ENCODE data around the gene GABARAP.

Gene GABARAP

DNA sequence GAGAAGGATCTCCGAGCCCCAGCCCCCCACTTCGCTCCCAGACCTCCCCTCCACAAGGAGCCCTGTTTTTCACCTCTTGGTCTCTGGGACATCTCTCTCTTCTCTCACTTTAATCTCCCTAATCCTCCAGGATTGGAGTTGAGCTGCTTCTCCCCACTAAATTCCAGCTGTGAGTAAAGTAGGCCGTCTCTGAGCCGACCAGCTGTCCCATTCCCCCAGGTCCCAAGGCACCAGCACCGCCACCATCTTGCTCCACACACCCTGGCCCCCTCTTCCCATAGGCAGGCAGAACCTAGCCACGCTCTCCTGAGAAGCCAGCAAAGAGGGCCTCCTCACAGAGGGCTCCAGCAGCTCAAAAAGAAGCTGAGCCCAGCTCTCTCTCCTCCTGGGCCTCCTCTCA is 23.5 kb downstream of the GABARAP start:
- Mint-ChIP-seq H3K4me3 (peak overlapping the region; percentile 94), H3K4me1 (peaks cover 75% of the 10 kb centered on the region), H3K27me3 (peaks cover 20% of the 10 kb centered on the region), H3K36me3 (peaks cover 23% of the 10 kb centered on the region), H3K27ac (peak overlapping the region; percentile 45), H3K9me3 (no peaks in the 10 kb centered on the region)
- CTCF ChIA-PET = interaction anchor here (2.9 to 4.5 kb wide), 2 partner anchors 23 to 78 kb away, joined by 17 to 34 read pairs; partner anchors contain the start of gene GABARAP
- DNase-seq = no peak

DNA sequence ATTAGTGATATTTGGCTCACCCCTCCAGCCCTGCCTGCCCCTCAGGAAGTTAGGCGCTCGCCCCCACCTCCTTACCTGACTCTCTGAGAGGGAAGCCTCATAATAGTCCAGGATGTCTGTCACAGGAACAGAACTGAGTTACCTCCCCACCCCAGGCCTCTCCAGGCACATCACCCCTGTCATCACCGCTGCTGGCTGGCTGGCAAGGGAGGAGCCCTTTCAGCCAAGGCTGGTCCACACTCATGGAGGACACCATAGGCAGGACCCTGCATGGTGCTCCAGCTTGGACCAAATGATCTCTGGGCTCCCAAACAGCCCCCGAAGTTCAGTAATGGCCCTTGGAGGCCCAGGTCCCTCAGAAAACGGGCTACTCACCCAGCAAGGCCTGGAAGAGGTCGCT is 24.1 kb downstream of the GABARAP start:
- Mint-ChIP-seq H3K4me1 (peaks cover 80% of the 10 kb centered on the region), H3K27me3 (peaks cover 26% of the 10 kb centered on the region), H3K4me3 (peak overlapping the region; percentile 72), H3K36me3 (peaks cover 17% of the 10 kb centered on the region), H3K9me3 (no peaks in the 10 kb centered on the region), H3K27ac (peak overlapping the region; percentile 74)
- DNase-seq = no peak
- CTCF ChIA-PET = interaction anchor here (4.5 kb wide), 1 partner anchor 78 kb away, joined by 34 read pairs; no protein-coding TSS in a partner anchor

DNA sequence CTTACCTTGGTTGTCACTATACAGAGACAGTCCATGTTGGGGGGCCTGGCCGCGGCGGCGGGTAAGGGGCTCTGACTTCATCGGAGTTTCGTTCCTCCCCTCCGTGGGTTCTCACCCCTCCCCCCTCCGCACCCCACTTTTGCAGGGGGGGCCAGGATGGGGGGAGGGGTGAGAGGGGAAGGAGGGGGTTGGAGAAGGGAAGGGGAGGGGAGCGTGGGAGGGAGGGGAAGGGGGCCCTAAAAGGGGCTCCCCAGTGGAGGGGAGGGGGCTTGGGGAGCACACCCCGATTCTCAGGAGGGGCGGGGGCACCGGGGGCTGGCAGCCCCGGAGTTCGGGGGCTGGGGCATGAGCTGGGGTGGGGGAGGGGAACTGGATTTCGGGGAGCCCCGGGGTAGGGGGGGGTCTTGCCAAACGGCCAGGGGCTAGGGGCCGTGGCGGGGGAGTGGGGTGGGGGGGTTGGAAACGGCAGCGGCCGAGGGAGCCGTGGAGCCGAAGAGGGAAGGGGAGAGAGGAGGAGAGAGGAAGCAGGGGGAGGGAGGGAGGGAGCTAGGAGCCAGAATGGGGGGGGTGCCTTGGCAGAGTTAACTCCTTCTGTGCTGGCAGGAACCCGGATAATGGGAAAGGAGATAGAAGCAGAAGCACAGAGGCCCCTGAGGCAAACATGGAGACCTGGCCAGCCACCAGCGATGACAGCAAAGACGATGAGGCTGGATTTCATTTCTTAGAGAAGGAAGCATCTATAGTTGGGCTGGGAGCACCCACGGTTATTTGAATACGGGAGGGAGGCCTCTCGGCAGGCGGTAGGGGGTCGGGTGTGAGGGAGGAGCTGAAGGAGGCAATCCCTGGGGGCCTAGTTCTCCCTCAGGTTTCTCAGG is 24.9 kb downstream of the GABARAP start:
- peak overlapping the region; percentile 72 for H3K4me3 Mint-ChIP-seq
- peaks cover 82% of the 10 kb centered on the region for H3K4me1 Mint-ChIP-seq
- peaks cover 29% of the 10 kb centered on the region for H3K27me3 Mint-ChIP-seq
- peak overlapping the region; percentile 74 for H3K27ac Mint-ChIP-seq
- no peaks in the 10 kb centered on the region for H3K9me3 Mint-ChIP-seq
- DNase-seq = peak; percentile 45
- CTCF ChIA-PET = no interaction called here
- H3K36me3 Mint-ChIP-seq = peaks cover 10% of the 10 kb centered on the region

DNA sequence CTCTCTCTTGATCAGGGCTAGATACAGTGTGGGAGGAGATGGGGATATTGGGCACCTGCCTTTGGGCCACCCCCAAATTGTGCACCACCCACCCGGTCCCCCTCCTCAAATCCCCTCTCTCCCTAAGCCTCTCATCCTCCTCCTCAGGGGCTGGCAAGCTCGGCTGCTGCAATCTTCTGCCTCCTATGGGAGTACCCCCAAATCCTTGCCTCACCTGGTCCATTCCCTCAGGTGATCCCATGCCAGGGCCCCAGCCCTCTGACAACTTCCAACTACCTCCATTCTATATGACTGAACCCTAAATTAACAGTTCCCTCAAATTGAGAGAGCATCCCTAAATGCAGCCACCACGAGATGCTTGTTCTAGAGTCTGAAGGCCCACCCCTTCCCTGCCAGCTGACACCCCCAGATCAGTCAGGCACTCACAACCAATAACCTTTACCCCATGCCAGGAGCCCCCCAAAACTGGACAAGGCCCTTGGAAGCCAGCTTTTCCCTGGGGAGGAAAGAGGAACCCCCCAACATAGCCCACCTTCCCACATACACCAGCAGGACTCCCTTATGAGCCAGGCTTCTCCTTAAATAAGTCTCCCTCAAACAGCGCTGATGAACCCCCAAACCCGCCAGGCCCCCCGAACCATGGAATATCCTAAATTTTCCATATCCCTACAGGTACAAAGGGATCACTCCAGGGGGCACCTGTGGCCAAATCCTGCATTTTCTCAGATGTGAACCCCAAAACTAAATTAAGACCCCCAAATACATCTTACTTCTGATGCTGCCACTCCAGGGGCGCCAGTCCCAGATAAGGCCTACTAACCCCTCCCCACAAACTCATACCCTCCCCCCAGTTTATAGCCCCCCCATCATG is 25.8 kb downstream of the GABARAP start:
- Mint-ChIP-seq H3K4me1 (peaks cover 77% of the 10 kb centered on the region), H3K4me3 (peak overlapping the region; percentile 49), H3K36me3 (peaks cover 6% of the 10 kb centered on the region), H3K9me3 (no peaks in the 10 kb centered on the region), H3K27me3 (peaks cover 36% of the 10 kb centered on the region), H3K27ac (no peak overlapping the region)
- CTCF ChIA-PET = no interaction called here
- DNase-seq = no peak

DNA sequence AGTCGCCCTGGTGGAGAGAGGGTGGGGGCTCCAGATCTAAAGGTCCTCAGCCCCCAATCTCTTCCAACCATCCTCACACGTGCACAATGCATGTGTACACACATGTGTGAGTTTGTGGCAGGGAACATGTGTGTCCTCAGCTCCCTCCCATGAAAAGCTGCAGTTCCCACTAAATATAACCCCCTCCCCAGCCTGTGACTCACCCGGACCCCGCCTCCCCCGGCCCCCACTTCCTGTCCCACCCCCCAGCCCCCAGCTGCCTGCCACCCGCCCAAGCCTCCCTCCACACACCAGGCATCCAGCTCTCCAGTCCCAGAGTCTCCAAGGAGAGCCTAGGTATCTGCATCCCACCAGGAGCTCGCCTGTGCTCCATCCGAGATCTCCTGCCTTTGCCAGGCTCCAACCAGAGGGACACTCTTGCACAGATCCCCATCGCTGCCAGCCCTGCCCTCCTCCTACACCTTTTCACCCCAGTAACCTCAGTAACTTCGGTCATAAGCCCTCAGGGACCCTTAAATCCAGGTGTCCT is 26.5 kb downstream of the GABARAP start:
- no peak for DNase-seq
- no peaks in the 10 kb centered on the region for H3K9me3 Mint-ChIP-seq
- peaks cover 42% of the 10 kb centered on the region for H3K27me3 Mint-ChIP-seq
- peak overlapping the region; percentile 83 for H3K4me3 Mint-ChIP-seq
- no peak overlapping the region for H3K27ac Mint-ChIP-seq
- H3K4me1 Mint-ChIP-seq = peaks cover 70% of the 10 kb centered on the region
- CTCF ChIA-PET = no interaction called here
- peaks cover 2% of the 10 kb centered on the region for H3K36me3 Mint-ChIP-seq

DNA sequence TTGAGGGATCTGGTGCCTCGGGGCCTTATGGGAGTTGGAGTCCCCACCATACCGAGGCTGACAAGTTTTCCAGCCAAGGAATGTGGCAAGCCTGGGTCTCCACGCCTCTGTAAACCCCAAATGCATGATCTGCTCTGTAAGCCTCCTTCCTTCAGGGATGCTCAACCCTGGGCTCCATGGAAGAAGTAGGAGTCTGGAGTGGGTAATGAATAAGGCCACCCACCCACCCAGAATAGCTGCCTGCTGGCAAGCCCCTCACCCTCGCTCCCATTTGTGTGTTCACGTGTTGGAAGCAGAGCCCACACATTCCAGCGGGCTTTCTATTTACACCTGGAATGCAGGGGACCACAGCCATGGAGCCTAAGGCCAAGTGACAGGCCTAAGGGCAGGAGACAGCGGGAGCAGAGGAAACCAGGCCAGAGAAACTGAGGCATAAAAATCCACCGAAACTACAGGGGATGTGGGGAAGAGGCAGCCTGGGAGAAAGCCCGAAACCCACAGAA is 27.1 kb downstream of the GABARAP start:
- CTCF ChIA-PET = no interaction called here
- peak overlapping the region; percentile 92 for H3K27ac Mint-ChIP-seq
- H3K4me3 Mint-ChIP-seq = peak overlapping the region; percentile 83

DNA sequence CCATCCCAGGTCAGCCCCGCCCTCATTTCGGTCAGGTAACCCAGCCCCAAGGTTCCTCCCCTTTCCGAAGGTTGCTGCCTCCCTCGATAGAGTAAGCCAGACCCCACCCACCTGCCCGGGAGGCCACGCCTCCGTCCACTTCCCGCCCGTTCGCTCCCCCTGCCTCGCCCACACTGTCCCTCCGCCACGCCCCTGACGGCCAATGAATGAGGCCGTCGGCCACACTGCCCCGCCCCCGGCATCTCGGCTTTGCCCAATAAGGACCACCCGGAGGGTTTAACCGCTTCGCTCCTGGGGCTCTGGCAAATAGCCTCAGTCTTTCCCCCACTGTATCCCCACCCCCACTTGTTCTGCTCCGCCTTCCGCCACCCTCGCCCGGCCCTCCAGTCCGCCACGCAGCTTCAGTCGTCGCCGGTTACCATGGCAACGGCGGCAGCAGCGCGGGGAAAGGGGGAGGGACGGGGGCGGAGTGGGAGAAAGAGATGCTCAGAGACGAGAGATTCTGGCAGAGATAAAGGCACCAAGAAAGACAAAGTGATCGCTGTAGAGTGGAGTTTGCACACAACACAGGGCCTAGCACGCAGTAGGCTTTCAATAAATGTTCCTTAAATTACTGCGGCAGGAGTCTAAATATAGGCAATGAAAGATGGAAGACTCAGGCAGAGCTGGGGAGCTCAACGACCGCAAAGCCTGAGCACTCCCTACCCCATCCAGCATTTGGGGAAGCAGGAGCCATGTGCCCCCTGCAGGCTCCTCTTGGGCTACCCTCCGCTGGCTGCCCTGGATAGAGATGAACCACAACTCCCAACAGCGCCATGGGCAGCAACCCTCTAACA is 27.7 kb downstream of the GABARAP start:
- CTCF ChIA-PET = interaction anchor here (0.8 to 1.0 kb wide), 2 partner anchors 20 to 79 kb away, joined by 3 to 4 read pairs; partner anchors contain the start of gene DVL2
- no peaks in the 10 kb centered on the region for H3K9me3 Mint-ChIP-seq
- H3K27me3 Mint-ChIP-seq = peaks cover 52% of the 10 kb centered on the region
- peaks cover under 1% of the 10 kb centered on the region for H3K36me3 Mint-ChIP-seq
- H3K27ac Mint-ChIP-seq = peak overlapping the region; percentile 92
- H3K4me3 Mint-ChIP-seq = peak overlapping the region; percentile 83
- H3K4me1 Mint-ChIP-seq = peaks cover 60% of the 10 kb centered on the region
- peak; percentile 99 for DNase-seq

More for the DNA sequence above, 27.1 kb downstream of the GABARAP start:
- Mint-ChIP-seq H3K36me3 (peaks cover 2% of the 10 kb centered on the region), H3K4me1 (peaks cover 64% of the 10 kb centered on the region), H3K27me3 (peaks cover 47% of the 10 kb centered on the region), H3K9me3 (no peaks in the 10 kb centered on the region)
- DNase-seq = no peak

DNA sequence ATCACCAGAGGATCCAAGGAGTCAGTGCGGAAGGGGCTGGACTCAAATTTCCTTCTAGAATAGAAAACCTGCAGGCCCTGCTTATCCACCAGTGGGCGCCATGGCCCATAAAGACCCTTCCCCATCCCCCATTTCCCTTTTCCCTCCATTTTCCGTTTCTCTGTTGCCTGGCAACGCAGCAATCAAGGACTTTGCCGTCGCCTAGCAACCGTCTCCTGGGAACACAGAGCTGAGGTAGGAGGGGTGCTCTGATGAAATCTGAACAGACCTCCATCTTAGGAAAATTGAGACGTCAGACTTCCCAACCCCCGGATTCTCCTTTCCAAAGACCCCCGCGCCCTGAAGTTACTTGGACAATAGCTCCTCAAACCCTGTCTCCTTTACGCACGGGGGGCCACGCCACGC is 28.4 kb downstream of the GABARAP start:
- CTCF ChIA-PET = interaction anchor here (0.8 to 1.0 kb wide), 2 partner anchors 20 to 78 kb away, joined by 3 to 4 read pairs; partner anchors contain the start of gene DVL2
- DNase-seq = no peak
- Mint-ChIP-seq H3K4me1 (peaks cover 54% of the 10 kb centered on the region), H3K27me3 (peaks cover 55% of the 10 kb centered on the region), H3K4me3 (peak overlapping the region; percentile 83), H3K9me3 (no peaks in the 10 kb centered on the region), H3K36me3 (no peaks in the 10 kb centered on the region), H3K27ac (peak overlapping the region; percentile 92)

DNA sequence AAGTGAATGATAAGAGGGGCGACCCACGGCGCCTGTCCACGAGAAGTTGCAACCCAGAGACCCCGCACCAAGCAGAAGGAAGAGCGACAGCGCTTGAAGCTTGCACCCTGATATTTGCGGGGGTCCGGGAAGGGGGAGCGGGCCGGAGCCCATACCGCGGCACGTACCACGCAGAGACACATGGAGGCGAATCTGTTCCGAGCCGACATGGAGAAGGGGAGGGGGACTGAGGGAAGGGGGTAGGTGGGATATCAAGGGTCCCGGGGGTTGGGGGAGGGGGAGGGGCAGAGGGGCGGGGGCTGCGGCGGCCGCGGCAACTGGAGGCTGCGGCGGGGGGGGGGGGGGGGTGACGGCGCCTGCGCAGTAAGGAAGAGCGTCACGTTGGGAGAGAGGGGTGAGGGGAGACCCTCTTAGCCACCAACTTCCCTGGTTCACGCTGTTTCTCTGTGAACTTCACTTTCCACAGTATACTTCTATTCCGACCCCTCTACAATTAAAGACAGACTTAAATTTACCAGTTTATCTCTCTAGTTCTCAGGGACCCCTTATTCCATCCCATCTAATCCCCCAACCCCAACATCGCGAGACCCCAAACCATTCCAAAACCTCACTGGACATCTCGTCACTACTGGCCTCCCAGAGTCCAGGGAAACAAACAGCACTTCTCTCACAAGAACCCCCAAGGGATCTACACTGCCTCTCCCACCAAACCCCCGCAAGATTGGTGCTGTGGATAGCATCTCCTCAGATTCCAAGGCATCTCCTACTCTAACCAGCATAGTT is 30.6 kb downstream of the GABARAP start:
- H3K4me3 Mint-ChIP-seq = no peak overlapping the region
- H3K36me3 Mint-ChIP-seq = no peaks in the 10 kb centered on the region
- no peaks in the 10 kb centered on the region for H3K9me3 Mint-ChIP-seq
- H3K27ac Mint-ChIP-seq = no peak overlapping the region
- peaks cover 67% of the 10 kb centered on the region for H3K27me3 Mint-ChIP-seq
- CTCF ChIA-PET = no interaction called here
- no peak for DNase-seq
- peaks cover 38% of the 10 kb centered on the region for H3K4me1 Mint-ChIP-seq

DNA sequence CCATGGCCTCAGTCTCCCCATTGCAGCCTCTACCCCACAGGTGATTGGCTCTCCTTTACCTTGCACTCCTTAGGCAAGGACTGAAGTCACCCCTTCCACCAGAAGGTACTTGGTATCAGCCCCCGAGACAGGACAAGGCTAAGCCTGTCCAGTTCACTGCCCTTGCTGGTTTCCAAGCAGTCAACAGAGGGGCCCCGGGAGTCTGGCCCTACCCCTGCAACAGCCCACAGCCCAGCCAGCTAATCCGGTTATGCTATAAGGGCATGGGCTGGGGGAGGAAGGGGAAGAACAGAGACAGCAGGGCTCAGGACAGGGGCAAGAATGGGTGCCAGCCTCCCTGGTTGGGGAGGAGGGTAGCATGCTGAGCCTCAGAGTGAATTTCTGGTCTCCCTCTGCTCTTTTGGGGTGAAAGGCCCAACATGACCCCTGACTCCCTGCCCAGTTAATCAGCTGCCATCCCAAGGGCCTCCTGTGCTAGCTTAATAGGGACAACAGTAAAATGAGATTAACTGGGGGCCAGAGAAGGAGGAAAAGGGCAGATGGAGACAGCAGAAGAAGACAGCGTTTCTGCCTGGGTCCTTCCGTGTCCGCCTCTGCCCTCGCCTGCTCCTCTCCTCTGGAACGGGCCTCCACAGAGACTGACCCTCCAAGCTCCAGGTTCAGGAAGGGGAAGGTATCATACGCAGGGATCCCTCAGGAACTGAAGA is 33.3 kb downstream of the GABARAP start:
- peaks cover under 1% of the 10 kb centered on the region for H3K36me3 Mint-ChIP-seq
- DNase-seq = no peak
- no peak overlapping the region for H3K4me3 Mint-ChIP-seq
- H3K27ac Mint-ChIP-seq = no peak overlapping the region
- peaks cover 60% of the 10 kb centered on the region for H3K27me3 Mint-ChIP-seq
- CTCF ChIA-PET = interaction anchor here (0.8 to 1.3 kb wide), 2 partner anchors 48 to 163 kb away, joined by 3 read pairs; no protein-coding TSS in a partner anchor
- no peaks in the 10 kb centered on the region for H3K9me3 Mint-ChIP-seq
- H3K4me1 Mint-ChIP-seq = peaks cover 37% of the 10 kb centered on the region

DNA sequence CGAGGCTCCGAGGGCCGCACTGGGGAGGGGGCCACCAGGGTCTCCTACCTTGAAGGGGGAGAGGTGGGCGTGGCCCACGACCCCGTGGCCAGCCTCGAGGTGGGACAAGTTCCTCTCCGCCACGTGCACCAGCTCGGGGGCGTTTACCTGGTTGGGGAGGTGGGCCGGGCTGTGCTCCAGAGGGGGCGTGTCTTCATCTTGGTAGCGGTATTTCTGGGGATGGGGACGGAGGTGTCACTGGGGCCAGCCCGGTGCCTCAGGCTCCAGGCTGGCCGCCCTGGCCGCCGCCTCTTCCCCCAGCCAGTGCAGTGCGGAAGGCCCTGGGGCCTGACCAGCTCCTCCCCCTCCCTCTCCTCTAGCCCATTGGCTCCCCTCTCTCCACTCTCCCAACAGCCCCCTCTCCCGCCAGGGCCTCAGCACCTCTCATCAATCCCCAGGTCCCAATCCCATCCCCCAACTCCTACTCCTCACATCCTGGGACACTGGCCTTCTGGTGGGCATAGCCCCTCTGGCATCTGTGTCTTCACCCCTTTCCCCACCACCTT is 34.1 kb downstream of the GABARAP start:
- no peak overlapping the region for H3K4me3 Mint-ChIP-seq
- CTCF ChIA-PET = no interaction called here
- peaks cover 1% of the 10 kb centered on the region for H3K36me3 Mint-ChIP-seq
- peaks cover 53% of the 10 kb centered on the region for H3K27me3 Mint-ChIP-seq
- no peaks in the 10 kb centered on the region for H3K9me3 Mint-ChIP-seq
- H3K4me1 Mint-ChIP-seq = peaks cover 34% of the 10 kb centered on the region
- H3K27ac Mint-ChIP-seq = no peak overlapping the region
- DNase-seq = no peak

Measured in activated naive CD4-positive, alpha-beta T cell treated with anti-CD3 and anti-CD28 coated beads, Interleukin-2, amount 10 ng/mL, durations not matched to agents 7 days and 5 days (primary cell).